Measurements from ENCODE around the gene DPP10.

DPP10 gene

GRCh38 chr2:114933671-114934241 lies 491.3 kb downstream of the DPP10 start:
- no peak overlapping the region for H3K4me2 ChIP-seq (ENCODE audit: low read depth, low read length, poor library complexity, severe bottlenecking)
- no peak overlapping the region for H3K9ac ChIP-seq (ENCODE audit: low read depth, low read length, poor library complexity, severe bottlenecking)
- H3K9me3 ChIP-seq (ENCODE audit: insufficient read depth, low read depth, low read length): no peaks in the 10 kb centered on the region; the same call in 1 of the 2 replicates
- no peaks in the 10 kb centered on the region for H4K20me1 ChIP-seq (ENCODE audit: insufficient read depth, low read length, poor library complexity, severe bottlenecking)
- no peak overlapping the region for H3K4me3 ChIP-seq (ENCODE audit: low read length, poor library complexity, severe bottlenecking)
- H3K79me2 ChIP-seq (ENCODE audit: insufficient read depth, low read length): no peaks in the 10 kb centered on the region
- TF ChIP-seq CTCF (conservative IDR thresholded peaks at IDR 0.05; ENCODE audit: low read length) (no peak), EZH2phosphoT487 (IDR thresholded peaks at IDR 0.05; ENCODE audit: borderline replicate concordance) (no peak)
- no peaks in the 10 kb centered on the region for H3F3A ChIP-seq (ENCODE audit: low read depth)
- no peak overlapping the region for H2AFZ ChIP-seq (ENCODE audit: low read length)
- H3K4me1 ChIP-seq (ENCODE audit: insufficient read depth, low read length, poor library complexity, severe bottlenecking): no peaks in the 10 kb centered on the region
- H3K9me2 ChIP-seq (replicated peaks; ENCODE audit: low read depth, low read length): no peaks in the 10 kb centered on the region
- H3K36me3 ChIP-seq (ENCODE audit: insufficient read depth, low read length): no peaks in the 10 kb centered on the region
- no peaks in the 10 kb centered on the region for H3K27me3 ChIP-seq (ENCODE audit: insufficient read depth, low read length, poor library complexity, severe bottlenecking)

GRCh38 chr2:114935031-114935430 lies 492.6 kb downstream of the DPP10 start:
- Histone ChIP-seq H3K9ac (ENCODE audit: low read depth, low read length, poor library complexity, severe bottlenecking) (no peak overlapping the region), H3K36me3 (ENCODE audit: insufficient read depth, low read length) (no peaks in the 10 kb centered on the region), H3K4me1 (ENCODE audit: insufficient read depth, low read length, poor library complexity, severe bottlenecking) (no peaks in the 10 kb centered on the region), H3K9me3 (ENCODE audit: insufficient read depth, low read depth, low read length) (no peaks in the 10 kb centered on the region; the same call in 1 of the 2 replicates), H3K9me2 (replicated peaks; ENCODE audit: low read depth, low read length) (no peaks in the 10 kb centered on the region), H3K4me2 (ENCODE audit: low read depth, low read length, poor library complexity, severe bottlenecking) (no peak overlapping the region), H3K4me3 (ENCODE audit: low read length, poor library complexity, severe bottlenecking) (no peak overlapping the region), H2AFZ (ENCODE audit: low read length) (no peak overlapping the region), H3K79me2 (ENCODE audit: insufficient read depth, low read length) (no peaks in the 10 kb centered on the region), H3F3A (ENCODE audit: low read depth) (no peaks in the 10 kb centered on the region), H4K20me1 (ENCODE audit: insufficient read depth, low read length, poor library complexity, severe bottlenecking) (no peaks in the 10 kb centered on the region), H3K27me3 (ENCODE audit: insufficient read depth, low read length, poor library complexity, severe bottlenecking) (no peaks in the 10 kb centered on the region)
- TF ChIP-seq CTCF (conservative IDR thresholded peaks at IDR 0.05; ENCODE audit: low read length): no peak
- TF ChIP-seq EZH2phosphoT487 (IDR thresholded peaks at IDR 0.05; ENCODE audit: borderline replicate concordance): no peak

GRCh38 chr2:114937366-114937930 lies 495.0 kb downstream of the DPP10 start:
- Histone ChIP-seq H3K4me3 (ENCODE audit: low read length, poor library complexity, severe bottlenecking) (no peak overlapping the region), H3K9ac (ENCODE audit: low read depth, low read length, poor library complexity, severe bottlenecking) (no peak overlapping the region), H3K4me2 (ENCODE audit: low read depth, low read length, poor library complexity, severe bottlenecking) (no peak overlapping the region), H3K79me2 (ENCODE audit: insufficient read depth, low read length) (no peaks in the 10 kb centered on the region), H3K27me3 (ENCODE audit: insufficient read depth, low read length, poor library complexity, severe bottlenecking) (no peaks in the 10 kb centered on the region), H2AFZ (ENCODE audit: low read length) (no peak overlapping the region), H4K20me1 (ENCODE audit: insufficient read depth, low read length, poor library complexity, severe bottlenecking) (no peaks in the 10 kb centered on the region), H3K9me3 (ENCODE audit: insufficient read depth, low read depth, low read length) (no peaks in the 10 kb centered on the region), H3K4me1 (ENCODE audit: insufficient read depth, low read length, poor library complexity, severe bottlenecking) (no peaks in the 10 kb centered on the region), H3F3A (ENCODE audit: low read depth) (no peaks in the 10 kb centered on the region), H3K9me2 (replicated peaks; ENCODE audit: low read depth, low read length) (no peaks in the 10 kb centered on the region), H3K36me3 (ENCODE audit: insufficient read depth, low read length) (no peaks in the 10 kb centered on the region)
- TF ChIP-seq EZH2phosphoT487 (IDR thresholded peaks at IDR 0.05; ENCODE audit: borderline replicate concordance) (no peak), CTCF (conservative IDR thresholded peaks at IDR 0.05; ENCODE audit: low read length) (no peak)
